T-helper 17 cell (primary cell): Measurements from ENCODE around the gene USP22. TPM values are rescaled to one million over a fixed set of nuclear protein-coding genes. Genes with fewer than 3 reads are reported as not detected.
A peak's percentile ranks its signal among the peaks of the same experiment; 100 is the strongest.

Experiments used
- ATAC-seq: fragments of 150-1000 bp; cut with Tn5 transposase; 2 replicates; pipeline ENCODE4 v1.10.0; 2021; ENCODE audit warnings: mild to moderate bottlenecking, moderate library complexity
- DNase-seq, 3 donors: peaks; one replicate each; pipeline versions ENCODE4 v3.0.0 to v3.0.0-alpha.2; 2020 to 2021
- H3K9me3 ChIP-seq: one replicate; pipeline ENCODE4 v1.7.0; 2013; ENCODE audit warnings: low read length, mild to moderate bottlenecking; ENCODE audit not compliant: control insufficient read depth, poor library complexity, severe bottlenecking
- H3K27ac Mint-ChIP-seq: one replicate; pipeline ENCODE4 v1.8.0; 2022; ENCODE audit warnings: mild to moderate bottlenecking, moderate library complexity, mixed read lengths
- H3K27me3 Mint-ChIP-seq: one replicate; pipeline ENCODE4 v1.8.0; 2022; ENCODE audit warnings: mixed read lengths
- H3K36me3 Mint-ChIP-seq: one replicate; pipeline ENCODE4 v1.8.0; 2022; ENCODE audit warnings: low read depth, mixed read lengths
- H3K4me1 Mint-ChIP-seq: one replicate; pipeline ENCODE4 v1.8.0; 2022; ENCODE audit warnings: mild to moderate bottlenecking, mixed read lengths
- H3K4me3 Mint-ChIP-seq: one replicate; pipeline ENCODE4 v1.8.0; 2022; ENCODE audit warnings: mild to moderate bottlenecking, moderate library complexity, mixed read lengths
- total RNA-seq, 4 donors: library from RNA in 2 of 4; stranded (reverse) in 2 of 4; gene quantifications; one replicate each; pipeline ENCODE4 v1.2.3 and lab custom pipeline; 2022 to 2026

Gene USP22
- total RNA-seq, 2 donors from 2014 or later: 158 to 177 TPM

DNA sequence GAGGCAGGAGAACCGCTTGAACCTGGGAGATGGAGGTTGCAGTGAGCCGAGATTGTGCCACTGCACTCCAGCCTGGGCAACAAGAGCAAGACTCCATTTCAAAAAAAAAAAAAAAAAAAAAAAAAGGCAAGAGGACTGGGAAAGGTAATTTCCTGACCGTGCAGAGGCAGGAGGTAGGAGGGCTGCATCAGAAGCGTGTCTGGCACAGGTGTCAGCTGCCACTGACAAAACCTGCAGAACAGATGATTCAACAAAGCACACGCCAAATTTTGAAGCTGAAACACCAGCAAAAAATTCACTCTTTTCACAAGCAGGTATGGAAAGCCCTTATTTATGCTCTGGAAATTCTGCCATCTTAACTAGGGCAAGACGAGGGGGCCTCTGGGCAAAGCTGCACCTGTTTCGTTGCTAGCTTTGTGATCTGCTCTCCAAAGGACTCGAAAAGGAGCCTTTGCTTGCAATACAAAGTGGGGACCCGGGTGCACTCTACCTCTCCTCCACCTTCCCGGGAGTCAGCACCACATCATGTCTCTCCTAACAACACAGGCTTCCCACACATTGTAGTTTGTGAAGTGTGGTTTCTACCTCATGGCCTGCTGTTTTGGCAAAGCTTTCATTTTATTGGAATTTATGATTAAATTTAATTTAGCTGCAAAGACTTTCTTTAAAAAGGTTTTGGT is 33.7 kb downstream of the USP22 start:
- H3K9me3 ChIP-seq: no peaks in the 10 kb centered on the region
- no peak for ATAC-seq
- H3K27me3 Mint-ChIP-seq: no peaks in the 10 kb centered on the region
- H3K36me3 Mint-ChIP-seq: peaks cover 5% of the 10 kb centered on the region
- peaks cover 3% of the 10 kb centered on the region for H3K4me1 Mint-ChIP-seq
- H3K4me3 Mint-ChIP-seq: no peak overlapping the region
- peak overlapping the region; percentile 56 for H3K27ac Mint-ChIP-seq
- no peak for DNase-seq

DNA sequence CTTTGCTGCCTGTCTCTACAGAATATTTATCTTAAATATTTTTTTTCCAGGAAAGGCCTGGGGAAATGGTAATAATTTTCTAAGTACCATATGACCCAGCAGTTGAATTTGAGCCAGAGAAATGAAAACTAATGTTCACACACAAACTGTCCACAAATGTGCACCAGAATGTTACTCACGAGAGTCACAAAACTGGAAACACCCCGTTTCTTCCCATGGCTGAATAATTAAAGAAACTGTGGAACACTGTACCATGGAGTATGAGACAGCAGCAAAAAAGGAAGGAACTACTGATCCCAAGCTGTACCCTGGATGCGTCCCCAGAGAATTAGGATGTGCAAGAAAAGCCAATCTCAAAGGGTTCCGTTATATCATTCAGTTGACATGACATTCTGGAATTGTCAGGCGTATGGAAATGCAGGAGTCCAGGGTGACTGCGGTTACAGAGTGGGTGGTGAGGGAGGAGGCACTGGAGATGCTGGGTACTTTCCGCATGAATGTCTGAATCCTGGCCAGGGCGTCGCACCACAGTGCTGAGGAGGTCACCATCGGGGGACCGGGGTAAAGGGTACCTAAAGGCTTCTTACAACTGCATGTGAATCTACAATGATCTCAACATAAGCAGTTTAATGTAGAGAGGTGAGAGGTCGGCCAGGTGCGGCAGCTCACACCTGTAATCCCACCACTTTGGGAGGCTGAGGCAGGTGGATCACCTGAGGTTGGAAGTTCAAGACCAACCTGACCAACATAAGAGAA is 34.5 kb downstream of the USP22 start:
- Mint-ChIP-seq H3K36me3 (peaks cover 5% of the 10 kb centered on the region), H3K4me3 (no peak overlapping the region), H3K27ac (peak overlapping the region; percentile 56), H3K27me3 (no peaks in the 10 kb centered on the region), H3K4me1 (peaks cover under 1% of the 10 kb centered on the region)
- DNase-seq (no peak), ATAC-seq (no peak)
- no peaks in the 10 kb centered on the region for H3K9me3 ChIP-seq

DNA sequence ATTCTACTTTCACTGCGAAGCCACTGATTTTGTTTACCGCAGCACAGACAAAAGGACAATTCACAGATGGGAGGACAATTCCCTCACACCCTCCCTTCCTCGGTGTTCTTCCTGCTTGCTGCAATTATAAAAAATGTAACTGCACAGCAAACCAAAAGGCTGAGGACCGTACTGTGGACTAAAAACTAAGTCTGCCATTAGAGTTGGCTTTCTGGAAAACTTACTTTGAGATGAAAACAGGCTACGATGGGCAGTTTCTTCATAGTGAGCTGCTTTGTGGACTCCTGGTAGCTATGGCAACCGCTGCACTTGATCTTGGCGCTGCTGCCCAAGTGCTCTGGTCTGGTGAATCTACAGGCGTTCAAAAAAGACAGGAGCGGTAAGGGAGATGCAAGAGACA is 35.2 kb downstream of the USP22 start:
- H3K4me3 Mint-ChIP-seq: no peak overlapping the region

DNA sequence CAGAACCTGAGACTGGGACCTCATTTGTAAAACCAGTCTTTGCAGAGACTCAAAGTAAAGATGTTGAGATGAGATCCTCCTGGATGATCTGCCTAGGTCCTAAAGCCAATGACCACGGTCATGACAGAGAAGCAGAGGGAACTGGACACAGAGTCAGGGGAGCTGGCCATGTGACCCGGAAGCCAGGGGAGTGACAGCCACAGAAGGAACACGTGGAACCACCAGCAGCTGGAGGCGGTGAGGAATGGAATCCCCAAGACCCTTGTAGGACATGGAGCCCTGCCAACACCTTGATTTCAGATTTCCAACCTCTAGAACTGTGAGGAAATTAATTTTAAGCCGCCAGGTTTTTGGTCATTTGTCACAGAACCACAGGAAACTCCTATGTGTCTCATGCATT is 37.0 kb downstream of the USP22 start:
- H3K9me3 ChIP-seq: no peaks in the 10 kb centered on the region
- ATAC-seq (no peak), DNase-seq (no peak)
- Mint-ChIP-seq H3K27me3 (no peaks in the 10 kb centered on the region), H3K27ac (no peak overlapping the region), H3K4me1 (peaks cover 10% of the 10 kb centered on the region), H3K4me3 (no peak overlapping the region), H3K36me3 (peaks cover 5% of the 10 kb centered on the region)

More for the DNA sequence above, 35.2 kb downstream of the USP22 start:
- DNase-seq (no peak), ATAC-seq (no peak)
- no peaks in the 10 kb centered on the region for H3K9me3 ChIP-seq
- Mint-ChIP-seq H3K4me1 (peaks cover 3% of the 10 kb centered on the region), H3K36me3 (peaks cover 5% of the 10 kb centered on the region), H3K27ac (no peak overlapping the region), H3K27me3 (no peaks in the 10 kb centered on the region)

DNA sequence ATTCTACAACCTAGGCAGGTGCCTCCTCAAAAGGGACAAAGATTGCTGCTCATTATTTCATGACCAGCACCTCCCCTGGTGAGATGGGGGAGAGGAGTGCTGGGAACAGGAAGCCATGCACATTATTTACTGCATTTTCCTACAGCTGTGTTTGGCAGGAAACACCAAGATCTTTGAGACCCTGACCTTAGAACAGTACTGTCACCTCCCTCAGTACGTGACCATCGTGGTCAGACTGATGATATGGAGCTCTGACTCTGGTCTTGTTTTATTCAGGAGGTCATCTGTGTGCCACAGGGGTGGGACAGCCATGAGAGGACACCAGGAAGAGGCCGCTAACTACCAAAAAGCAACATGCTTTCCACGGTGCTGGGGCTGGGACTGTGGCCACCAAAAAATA is 37.4 kb downstream of the USP22 start:
- Mint-ChIP-seq H3K4me3 (no peak overlapping the region), H3K4me1 (peaks cover 10% of the 10 kb centered on the region), H3K27ac (no peak overlapping the region), H3K27me3 (no peaks in the 10 kb centered on the region), H3K36me3 (peaks cover 3% of the 10 kb centered on the region)
- no peak for ATAC-seq
- DNase-seq: no peak
- no peaks in the 10 kb centered on the region for H3K9me3 ChIP-seq

DNA sequence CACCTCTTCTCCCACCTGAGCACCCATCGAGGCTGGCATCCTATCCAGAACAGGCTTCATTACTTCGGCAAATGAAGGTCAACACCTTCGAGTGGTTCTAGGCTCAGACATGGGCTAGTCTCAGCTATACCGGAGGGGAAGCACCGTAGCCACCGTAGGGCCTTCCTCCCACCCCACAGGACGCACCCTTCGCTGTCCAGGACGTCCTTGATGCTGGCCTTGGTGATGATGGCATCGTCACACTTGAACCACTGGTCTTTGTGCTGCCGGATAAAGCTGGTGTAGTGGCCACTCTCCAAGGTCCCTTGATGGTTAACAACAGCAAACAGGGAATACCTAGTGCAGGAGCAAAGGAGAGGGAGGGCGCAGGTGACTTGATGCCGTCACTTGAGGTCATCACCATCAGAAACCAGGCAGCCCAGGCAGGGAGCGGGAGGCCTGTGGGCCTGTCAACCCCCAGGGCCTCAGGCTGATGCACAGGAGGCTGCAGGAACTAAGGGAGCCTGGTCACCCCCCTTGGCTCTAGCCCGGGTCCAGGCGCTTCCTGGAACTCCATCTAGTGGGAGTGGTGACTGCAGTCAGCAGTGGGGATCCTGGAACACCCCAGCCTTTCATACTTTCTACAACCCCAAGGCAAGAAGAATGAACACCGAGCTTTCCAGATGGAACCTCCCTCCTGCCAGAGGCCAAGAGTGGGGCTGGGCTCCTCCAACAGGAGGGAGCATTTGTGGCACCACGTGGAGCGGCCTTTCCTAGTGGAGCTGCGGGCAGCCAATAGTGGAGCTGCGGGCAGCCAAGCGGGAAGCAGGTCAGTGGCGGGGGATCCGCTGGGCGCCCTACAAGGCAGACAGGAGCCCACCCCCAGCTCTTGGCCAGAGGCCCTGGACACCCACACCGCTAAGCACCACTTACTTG is 38.5 kb downstream of the USP22 start:
- peaks cover 10% of the 10 kb centered on the region for H3K4me1 Mint-ChIP-seq
- H3K27me3 Mint-ChIP-seq: no peaks in the 10 kb centered on the region
- ATAC-seq (no peak), DNase-seq (no peak)
- no peak overlapping the region for H3K4me3 Mint-ChIP-seq
- H3K9me3 ChIP-seq: no peaks in the 10 kb centered on the region
- H3K36me3 Mint-ChIP-seq: peaks cover 3% of the 10 kb centered on the region
- no peak overlapping the region for H3K27ac Mint-ChIP-seq

DNA sequence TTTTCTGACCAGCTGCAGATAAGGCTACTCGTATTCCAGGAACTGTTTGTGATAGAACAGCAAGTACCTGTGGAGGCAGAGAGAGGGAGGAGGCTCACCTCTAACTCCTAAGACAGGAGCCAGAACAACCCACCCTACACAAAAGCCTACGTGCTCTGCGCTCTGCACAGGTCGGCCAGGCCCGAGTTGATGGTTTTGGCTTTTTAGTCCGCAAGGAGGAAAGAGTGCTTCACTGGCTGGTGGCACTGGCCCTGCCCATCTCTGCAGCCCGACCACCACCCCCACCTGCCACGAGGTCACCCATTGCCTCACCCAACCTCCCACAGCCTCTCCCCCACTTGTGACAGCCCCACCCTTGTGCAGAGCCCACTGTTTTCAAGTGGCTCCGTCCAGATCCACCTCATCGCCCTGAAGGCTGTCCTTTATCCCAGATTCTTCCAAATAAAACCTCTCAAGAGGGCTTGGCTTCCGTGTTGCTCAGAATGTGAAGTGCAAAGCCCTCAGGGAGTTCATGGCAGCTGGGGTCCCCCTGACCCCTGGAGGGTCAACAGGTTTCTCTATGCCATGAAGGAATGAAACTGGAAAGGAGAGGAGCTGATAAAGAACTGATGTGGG is 39.7 kb downstream of the USP22 start:
- Mint-ChIP-seq H3K27ac (peak overlapping the region; percentile 77), H3K4me3 (peak overlapping the region; percentile 31), H3K27me3 (no peaks in the 10 kb centered on the region), H3K4me1 (peaks cover 16% of the 10 kb centered on the region), H3K36me3 (peaks cover 3% of the 10 kb centered on the region)
- ATAC-seq: no peak
- H3K9me3 ChIP-seq: no peaks in the 10 kb centered on the region
- no peak for DNase-seq

DNA sequence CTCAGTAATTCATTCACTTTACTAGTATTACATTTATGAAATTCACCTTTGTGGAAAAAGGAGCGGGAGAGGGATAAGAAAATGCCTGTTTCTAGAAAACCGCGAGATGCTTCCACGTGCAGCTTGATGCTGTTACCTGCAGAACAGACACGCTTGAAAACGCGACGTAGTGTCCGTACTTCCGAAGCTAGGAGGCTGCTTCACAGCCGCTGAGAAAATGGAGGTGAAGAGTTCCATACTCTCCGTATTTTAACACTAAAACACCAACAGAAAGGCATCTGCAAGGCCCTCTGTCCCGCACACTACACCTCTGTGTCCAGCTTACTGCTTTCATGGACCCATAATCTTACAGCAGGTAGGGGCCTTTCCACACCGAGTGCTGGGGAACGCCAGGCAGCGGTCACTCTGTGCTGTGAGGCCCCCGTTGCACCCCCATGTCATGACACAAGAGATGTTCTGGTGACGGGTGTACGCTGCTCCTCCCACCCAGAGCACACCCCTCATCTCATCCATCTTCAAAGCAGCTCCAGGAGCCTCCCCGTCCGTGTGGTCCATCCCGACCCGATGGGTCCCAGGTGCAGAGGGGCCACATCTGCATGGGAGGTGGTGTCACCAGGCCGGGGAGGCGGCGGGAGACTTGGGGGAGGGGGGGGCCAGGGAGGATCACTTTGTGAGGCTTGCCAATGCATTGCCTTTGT is 40.4 kb downstream of the USP22 start:
- H3K36me3 Mint-ChIP-seq: peaks cover 3% of the 10 kb centered on the region
- no peak overlapping the region for H3K27ac Mint-ChIP-seq
- DNase-seq: no peak
- H3K4me3 Mint-ChIP-seq: no peak overlapping the region
- no peaks in the 10 kb centered on the region for H3K9me3 ChIP-seq
- no peaks in the 10 kb centered on the region for H3K27me3 Mint-ChIP-seq
- H3K4me1 Mint-ChIP-seq: peaks cover 16% of the 10 kb centered on the region
- ATAC-seq: no peak

DNA sequence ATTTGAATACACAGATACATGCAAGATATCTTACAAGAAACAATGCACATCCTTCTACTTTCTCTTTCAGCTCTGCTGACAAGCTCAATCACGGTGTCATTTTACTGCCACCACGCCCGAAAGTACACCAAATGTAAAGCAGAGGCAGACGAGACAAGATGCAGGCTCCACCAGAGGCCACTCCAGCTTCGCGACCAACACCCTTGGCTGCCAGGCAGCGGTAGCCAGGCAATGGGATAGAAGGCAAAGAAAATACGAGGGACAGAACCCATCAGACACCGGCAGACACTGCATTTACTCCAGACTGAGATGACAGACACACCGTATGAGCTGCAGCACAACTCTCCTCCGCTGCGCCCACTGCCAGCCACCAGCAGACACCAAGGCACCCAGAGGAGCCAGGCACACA is 41.0 kb downstream of the USP22 start:
- no peak for ATAC-seq
- H3K9me3 ChIP-seq: no peaks in the 10 kb centered on the region
- no peak for DNase-seq
- Mint-ChIP-seq H3K36me3 (peaks cover 3% of the 10 kb centered on the region), H3K4me1 (peaks cover 18% of the 10 kb centered on the region), H3K4me3 (no peak overlapping the region), H3K27me3 (no peaks in the 10 kb centered on the region), H3K27ac (peak overlapping the region; percentile 59)

DNA sequence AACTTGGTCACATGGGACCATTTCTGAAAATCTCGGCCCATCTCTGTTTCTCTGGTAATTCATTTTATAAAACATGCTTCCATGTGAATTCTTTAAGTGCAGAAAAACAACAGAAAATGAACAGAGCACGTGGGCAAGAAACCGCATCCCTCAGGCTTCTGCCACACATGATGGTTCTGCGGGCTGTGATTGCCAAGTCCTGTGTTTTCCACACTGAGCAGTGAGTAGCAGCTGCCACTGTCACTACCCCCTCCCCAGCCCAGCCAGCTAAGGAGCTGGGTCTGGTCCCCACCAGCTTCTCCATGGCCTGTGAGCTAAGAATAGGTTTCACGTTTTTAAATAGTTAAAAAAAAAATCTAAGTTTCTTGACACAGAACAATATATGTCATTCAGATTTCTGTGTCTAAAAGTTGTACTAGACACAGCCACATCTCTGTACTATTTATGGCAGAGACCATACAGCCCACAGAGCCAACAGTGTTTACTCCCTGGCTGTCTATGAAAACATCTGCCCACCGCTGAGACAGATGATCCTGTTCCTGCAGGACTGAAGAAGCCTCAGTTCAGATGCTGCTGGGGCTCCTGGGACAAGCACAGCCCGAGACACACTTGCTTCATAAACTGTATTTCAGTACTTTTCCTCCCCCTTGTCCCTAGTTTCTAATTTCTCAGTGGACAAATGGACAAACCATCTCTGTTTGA is 41.5 kb downstream of the USP22 start:
- Mint-ChIP-seq H3K27me3 (no peaks in the 10 kb centered on the region), H3K4me3 (no peak overlapping the region), H3K36me3 (no peaks in the 10 kb centered on the region), H3K4me1 (peaks cover 21% of the 10 kb centered on the region), H3K27ac (peak overlapping the region; percentile 59)
- ATAC-seq: no peak
- H3K9me3 ChIP-seq: no peaks in the 10 kb centered on the region
- DNase-seq: no peak

DNA sequence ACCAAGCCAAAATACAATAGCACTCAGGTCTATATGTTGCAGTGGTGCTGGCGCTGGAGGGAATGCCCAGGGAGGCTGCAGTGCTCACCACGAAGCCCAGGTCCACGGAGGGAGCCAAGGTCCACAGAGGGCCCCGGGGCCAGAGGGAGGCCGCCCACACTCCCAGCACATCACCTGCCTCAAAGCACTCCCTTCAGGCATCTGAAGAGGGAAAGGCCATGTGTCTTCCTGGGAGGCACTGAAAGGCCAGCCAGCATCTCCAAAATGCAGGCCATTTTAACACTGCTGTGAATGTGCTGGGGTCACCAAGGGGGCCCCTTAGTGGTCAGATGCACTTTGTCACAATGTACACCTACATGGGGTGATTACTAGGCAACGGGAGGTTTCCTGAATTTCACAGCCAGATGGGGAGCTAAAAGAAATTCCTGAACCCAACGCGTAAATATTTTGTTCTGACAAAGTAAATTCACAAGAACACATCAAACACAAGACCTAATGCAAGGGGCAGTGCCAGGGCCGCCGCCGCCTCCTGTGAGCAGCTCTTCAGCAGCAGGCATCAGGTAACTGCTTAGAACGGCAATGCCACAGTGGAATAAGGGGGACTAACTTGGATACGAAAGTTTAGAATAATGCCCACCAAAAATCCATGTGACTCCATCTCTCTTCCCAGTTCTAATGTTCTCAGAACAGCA is 42.8 kb downstream of the USP22 start:
- DNase-seq (no peak), ATAC-seq (no peak)
- no peak overlapping the region for H3K4me3 Mint-ChIP-seq
- no peaks in the 10 kb centered on the region for H3K36me3 Mint-ChIP-seq
- H3K4me1 Mint-ChIP-seq: peaks cover 21% of the 10 kb centered on the region
- no peaks in the 10 kb centered on the region for H3K27me3 Mint-ChIP-seq
- peak overlapping the region; percentile 90 for H3K27ac Mint-ChIP-seq
- H3K9me3 ChIP-seq: no peaks in the 10 kb centered on the region
